GM12878 (cell line): ENCODE measurements around the gene FANCE. TPM values are rescaled to one million over a fixed set of nuclear protein-coding genes. Genes with fewer than 3 reads are reported as not detected.
A peak's percentile ranks its signal among the peaks of the same experiment; 100 is the strongest.

Experiments used
- ATAC-seq: fragments of 200-7000 bp; cut with Tn5 transposase; 3 replicates; pipeline ENCODE4 v1.9.1; 2020; ENCODE audit warnings: mild to moderate bottlenecking, moderate library complexity
- BruUV-seq: library from RNA; stranded (reverse); fragments of 400-500 nt; replicated peaks from 2 replicates; lab custom pipeline; 2021; lab: Mats Ljungman, UMichigan
- CTCF ChIA-PET: fragments of 300-600 bp; sonication (Branson Sonifier 250); formaldehyde crosslinking; extraction: SDS; loops from one replicate; lab custom pipeline; 2021; ENCODE audit warnings: inconsistent platforms; lab: Yijun Ruan, JAX
- POLR2A ChIA-PET: fragments of 350-600 bp; formaldehyde crosslinking; extraction: SDS; loops from one replicate; lab custom pipeline; 2021; ENCODE audit warnings: inconsistent platforms; lab: Charles Lee
- RAD21 ChIA-PET: fragments of 300-600 bp; sonication (Branson Sonifier 250); formaldehyde crosslinking; loops from one replicate; lab custom pipeline; 2023; ENCODE audit warnings: antibody characterized with exemption; ENCODE audit not compliant: unreplicated experiment; lab: Charles Lee
- SMC1A ChIA-PET: fragments of 300-600 bp; sonication (Branson Sonifier 250); formaldehyde crosslinking; loops from one replicate; lab custom pipeline; 2023; ENCODE audit not compliant: unreplicated experiment, uncharacterized antibody; lab: Charles Lee
- DNase-seq: peaks from one replicate; pipeline ENCODE4 v3.0.0-alpha.2; 2011; ENCODE audit warnings: low read depth, low spot score
- FAIRE-seq: peaks from 3 replicates; lab custom pipeline; 2011; peaks lifted over from hg19 to GRCh38; lab: Jason Lieb, UNC
- H2AFZ ChIP-seq: 2 replicates; pipeline ENCODE4 v1.6.0; 2011; ENCODE audit warnings: low read depth, low read length, control low read depth; ENCODE audit not compliant: control insufficient read depth
- H3K27ac ChIP-seq: 2 replicates; pipeline ENCODE4 v1.5.1; 2011; ENCODE audit warnings: control low read depth; ENCODE audit not compliant: control insufficient read depth, insufficient read depth
- H3K27me3 ChIP-seq, 2 experiments: replicated peaks in 1 of 2; 2 replicates each; pipeline versions ENCODE4 v1.6.0 to v1.6.1; 2011; ENCODE audit warnings: low read length in 1 of 2; ENCODE audit not compliant: control insufficient read depth in 2 of 2, insufficient read depth in 2 of 2
- H3K36me3 ChIP-seq, 2 experiments: 2 replicates each; pipeline ENCODE4 v1.5.1; 2011; ENCODE audit warnings: low read length in 1 of 2; ENCODE audit not compliant: control insufficient read depth in 2 of 2, insufficient read depth in 2 of 2
- H3K4me1 ChIP-seq: 2 replicates; pipeline ENCODE4 v1.6.1; 2011; ENCODE audit warnings: mild to moderate bottlenecking, low read length, moderate library complexity, mixed read lengths; ENCODE audit not compliant: control insufficient read depth, insufficient read depth
- H3K4me2 ChIP-seq: 2 replicates; pipeline ENCODE4 v1.6.0; 2011; ENCODE audit warnings: control low read depth; ENCODE audit not compliant: control insufficient read depth, insufficient read depth
- H3K4me3 ChIP-seq: fragments of 200-600 bp; sonication (generic); 2 replicates; pipeline ENCODE4 v1.5.1; 2016
- H3K79me2 ChIP-seq: 2 replicates; pipeline ENCODE4 v1.6.0; 2011; ENCODE audit warnings: low read length; ENCODE audit not compliant: control insufficient read depth, insufficient read depth
- H3K9ac ChIP-seq: 2 replicates; pipeline ENCODE4 v1.8.0; 2011; ENCODE audit warnings: low read length, control low read depth, mixed read lengths; ENCODE audit not compliant: control insufficient read depth, insufficient read depth
- H3K9me3 ChIP-seq: replicated peaks from 3 replicates; pipeline ENCODE4 v1.5.1; 2011; ENCODE audit warnings: mild to moderate bottlenecking, low read length; ENCODE audit not compliant: control insufficient read depth, insufficient read depth
- H4K20me1 ChIP-seq: 2 replicates; pipeline ENCODE4 v1.6.0; 2011; ENCODE audit not compliant: control insufficient read depth, insufficient read depth
- BMI1 ChIP-seq: fragments of 450-650 bp; IDR thresholded peaks from 2 replicates; pipeline ENCODE4 v1.6.1; 2016; ENCODE audit warnings: mild to moderate bottlenecking, moderate library complexity, borderline replicate concordance
- CUX1 ChIP-seq: IDR thresholded peaks from 2 replicates; pipeline ENCODE4 v1.6.1; 2012; ENCODE audit warnings: improper control_type of control experiment, low read depth, low read length; ENCODE audit not compliant: insufficient replicate concordance
- DPF2 ChIP-seq: fragments of 450-650 bp; IDR thresholded peaks from 2 replicates; pipeline ENCODE4 v1.6.1; 2017; ENCODE audit warnings: mild to moderate bottlenecking
- MYC ChIP-seq: IDR thresholded peaks from 2 replicates; pipeline ENCODE4 v1.6.1; 2011; ENCODE audit warnings: mild to moderate bottlenecking, low read length, moderate library complexity, inconsistent platforms; ENCODE audit not compliant: insufficient read depth, insufficient replicate concordance, insufficient read length, severe bottlenecking
- RELA ChIP-seq: fragments of 450-650 bp; IDR thresholded peaks from 2 replicates; pipeline ENCODE4 v1.8.0; 2014; ENCODE audit warnings: borderline replicate concordance; ENCODE audit not compliant: partially characterized antibody
- SIN3A ChIP-seq: IDR thresholded peaks from 2 replicates; pipeline ENCODE4 v1.6.1; 2012; ENCODE audit warnings: low read depth, low read length, improper control_type of control experiment
- SPI1 ChIP-seq: IDR thresholded peaks from 2 replicates; pipeline ENCODE4 v1.6.1; 2011; ENCODE audit warnings: low read depth, mild to moderate bottlenecking, low read length, moderate library complexity, borderline replicate concordance; ENCODE audit not compliant: insufficient read depth
- ZNF274 ChIP-seq: IDR thresholded peaks from one replicate; pipeline ENCODE4 v1.8.0; 2011; ENCODE audit not compliant: insufficient read length, insufficient read depth
- WGBS: methylation state at CpG from one replicate; pipeline ENCODE4 v1.1.6; 2016; ENCODE audit warnings: low lambda C conversion rate; ENCODE audit not compliant: insufficient replicate concordance, insufficient coverage; ENCODE audit errors: missing lambda C conversion rate; 5-methylcytosine and 5-hydroxymethylcytosine counted together
- in situ Hi-C: fragments of 300-500 bp; cut with MboI; formaldehyde crosslinking; loops from 9 replicates; pipeline ENCODE4 v1.14.3; 2018; ENCODE audit warnings: mixed read lengths
- intact Hi-C: fragments of 100-400 bp; cut with micrococcal nuclease; formaldehyde crosslinking; loops from one replicate; pipeline ENCODE4 v1.14.2; 2022; ENCODE audit not compliant: unreplicated experiment
- polyA plus RNA-seq, 11 experiments: library from polyadenylated mRNA; depleted of rRNA in 4 of 11; unstranded in 6 of 11; stranded (reverse) in 5 of 11; fragments of >200 nt; fragmentation: Nextera tagmentation in 4 of 11; fragmentation: Illumina TruSeq in 1 of 11; extraction: Ambion mirVana in 4 of 11; extraction: Trizol in 1 of 11; gene quantifications; 1 replicate in 1 of 11; 2 replicates in 10 of 11; pipeline versions ENCODE4 v1.2.1 to v1.2.3, GENCODE V29; 2011 to 2016; ENCODE audit warnings: inconsistent platforms in 2 of 11, missing spikeins in 2 of 11, low read depth in 1 of 11
- total RNA-seq, 4 experiments: library from RNA; depleted of rRNA in 3 of 4; stranded (reverse); fragments of >200 nt in 3 of 4; fragmentation: Illumina TruSeq in 1 of 4; extraction: Trizol in 1 of 4; gene quantifications; 2 replicates each; pipeline versions ENCODE4 v1.2.1 to v1.2.3, GENCODE V29; 2013 to 2021

FANCE gene
- total and polyA plus RNA-seq, 10 of the 15 experiments (the other 5 are each of a cell fraction or from before 2014, with no cell fraction given) = 3.0 to 13.3 (median 8.1) TPM

GRCh38 chr6:35410131-35410530 is 42.0 kb upstream of the FANCE start:
- DNase-seq = no peak
- in situ Hi-C loops = no loop called here
- WGBS = 73% methylated on average over 3 of the region's 3 CpGs
- RAD21 ChIA-PET = no interaction called here
- TF ChIP-seq ZNF274 = no peak
- TF ChIP-seq SIN3A = no peak
- TF ChIP-seq, all 136 proteins: peak for 0
- no peak for FAIRE-seq
- SMC1A ChIA-PET = no interaction called here
- Histone ChIP-seq H3K27me3 (no peaks in the 10 kb centered on the region), H4K20me1 (no peaks in the 10 kb centered on the region), H3K4me3 (no peak overlapping the region), H3K27ac (no peak overlapping the region), H3K9ac (no peak overlapping the region), H3K4me1 (peaks cover 5% of the 10 kb centered on the region), H3K79me2 (no peaks in the 10 kb centered on the region), H2AFZ (no peak overlapping the region), H3K9me3 (no peaks in the 10 kb centered on the region), H3K36me3 (peaks cover 1 to 6% of the 10 kb centered on the region in 2 experiments; a peak in 3 of 4 replicates), H3K4me2 (no peak overlapping the region)
- ATAC-seq = no peak
- POLR2A ChIA-PET = no interaction called here
- intact Hi-C loops = no loop called here
- CTCF ChIA-PET = no interaction called here
- BruUV-seq = no TSS peak

DNA sequence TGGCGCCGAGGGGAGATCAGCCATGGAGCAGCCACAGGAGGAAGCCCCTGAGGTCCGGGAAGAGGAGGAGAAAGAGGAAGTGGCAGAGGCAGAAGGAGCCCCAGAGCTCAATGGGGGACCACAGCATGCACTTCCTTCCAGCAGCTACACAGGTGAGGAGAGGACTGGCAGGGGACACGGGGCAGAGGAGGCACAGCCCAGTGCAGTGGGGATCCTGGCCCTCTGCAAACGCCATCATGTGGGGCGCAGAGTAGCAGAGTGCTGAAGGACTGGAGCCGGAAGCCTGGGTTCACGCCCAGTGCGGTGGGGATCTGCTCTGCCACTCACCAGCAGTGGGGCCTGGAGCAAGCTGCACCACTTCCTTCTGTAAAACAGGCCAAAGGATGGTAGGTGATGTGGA is 41.1 kb upstream of the FANCE start:
- TF ChIP-seq SPI1 = peak; percentile 68; the same call in 1 of the 2 replicates
- no peak for TF ChIP-seq BMI1
- TF ChIP-seq DPF2 = no peak
- TF ChIP-seq RELA = no peak
- TF ChIP-seq MYC = no peak
- TF ChIP-seq CUX1 = no peak
- TF ChIP-seq, all 136 proteins: peak for 1
- Histone ChIP-seq H3K4me1 (peaks cover 5% of the 10 kb centered on the region), H3K36me3 (peaks cover 1 to 6% of the 10 kb centered on the region in 2 experiments; a peak in 3 of 4 replicates), H3K27ac (no peak overlapping the region), H3K9me3 (no peaks in the 10 kb centered on the region), H3K79me2 (no peaks in the 10 kb centered on the region), H3K4me2 (no peak overlapping the region), H3K9ac (no peak overlapping the region), H4K20me1 (no peaks in the 10 kb centered on the region), H3K4me3 (no peak overlapping the region), H2AFZ (no peak overlapping the region), H3K27me3 (no peaks in the 10 kb centered on the region)
- BruUV-seq = no TSS peak
- ChIA-PET POLR2A (no interaction called here), SMC1A (no interaction called here), CTCF (interaction anchor here (1.2 kb wide), 1 partner anchor 69 kb away, joined by 6 read pairs; the partner anchor contains the start of gene PPARD), RAD21 (no interaction called here)
- FAIRE-seq = no peak
- ATAC-seq = no peak
- no peak for DNase-seq
- in situ Hi-C loops (no loop called here), intact Hi-C loops (no loop called here)
- WGBS = 36% methylated on average over 9 of the region's 9 CpGs
